H1 (cell line): ENCODE results near the gene MCM7. TPM values are rescaled to one million over a fixed set of nuclear protein-coding genes. Genes with fewer than 3 reads are reported as not detected.

ENCODE experiments used
- CTCF ChIA-PET: fragments of 300-600 bp; sonication (Branson Sonifier 250); formaldehyde crosslinking; loops from one replicate; lab custom pipeline; 2021; ENCODE audit not compliant: partially characterized antibody; lab: Charles Lee
- POLR2A ChIA-PET: fragments of 300-600 bp; sonication (Branson Sonifier 250); formaldehyde crosslinking; loops from one replicate; lab custom pipeline; 2021; ENCODE audit warnings: inconsistent platforms; ENCODE audit not compliant: partially characterized antibody; lab: Charles Lee
- DNase-seq, 2 experiments: peaks; one replicate each; pipeline versions ENCODE4 v3.0.0 to v3.0.0-alpha.2; 2010 to 2022; ENCODE audit warnings: low spot score in 2 of 2, low read depth in 1 of 2, mixed read lengths in 1 of 2
- FAIRE-seq: peaks from 2 replicates; lab custom pipeline; 2011; peaks lifted over from hg19 to GRCh38; lab: Jason Lieb, UNC
- H2AFZ ChIP-seq: 2 replicates; pipeline ENCODE4 v1.8.1; 2012; ENCODE audit warnings: low read length, inconsistent platforms
- H2AK5ac ChIP-seq: 2 replicates; pipeline ENCODE4 v1.6.1; 2013; ENCODE audit warnings: low read depth, low read length
- H2BK120ac ChIP-seq: replicated peaks from 2 replicates; pipeline ENCODE3; 2013; ENCODE audit warnings: low read depth, low read length, inconsistent platforms
- H2BK12ac ChIP-seq: 2 replicates; pipeline ENCODE4 v1.6.1; 2013; ENCODE audit warnings: low read depth, low read length
- H2BK15ac ChIP-seq: 2 replicates; pipeline ENCODE4 v1.6.1; 2013; ENCODE audit warnings: low read length
- H2BK20ac ChIP-seq: 2 replicates; pipeline ENCODE4 v1.6.1; 2013; ENCODE audit warnings: low read length
- H2BK5ac ChIP-seq: 2 replicates; pipeline ENCODE4 v1.6.1; 2013; ENCODE audit warnings: low read depth, low read length
- H3K14ac ChIP-seq: 2 replicates; pipeline ENCODE4 v1.6.1; 2013; ENCODE audit warnings: inconsistent platforms; ENCODE audit not compliant: insufficient read length
- H3K18ac ChIP-seq: 2 replicates; pipeline ENCODE4 v1.6.1; 2013; ENCODE audit warnings: low read length; ENCODE audit errors: extremely low read depth
- H3K23ac ChIP-seq: 2 replicates; pipeline ENCODE4 v1.6.1; 2013; ENCODE audit warnings: inconsistent platforms; ENCODE audit not compliant: insufficient read length
- H3K23me2 ChIP-seq: 2 replicates; pipeline ENCODE4 v1.6.1; 2013; ENCODE audit warnings: low read depth, low read length
- H3K27ac ChIP-seq: 2 replicates; pipeline ENCODE4 v1.6.1; 2011; ENCODE audit warnings: low read depth, low read length, inconsistent platforms
- H3K27me3 ChIP-seq, 4 experiments: replicated peaks in 1 of 4; 1 replicate in 1 of 4; 2 replicates in 3 of 4; pipeline versions ENCODE4 v1.6.1 to v1.8.1; 2011 to 2013; ENCODE audit warnings: low read length in 3 of 4, mild to moderate bottlenecking in 3 of 4, inconsistent platforms in 2 of 4, mixed read lengths in 2 of 4, moderate library complexity in 1 of 4; ENCODE audit not compliant: control insufficient read depth in 3 of 4, insufficient read depth in 3 of 4; ENCODE audit errors: extremely low read depth in 1 of 4
- H3K36me3 ChIP-seq, 4 experiments: 2 replicates each; pipeline versions ENCODE4 v1.6.1 to v1.8.1; 2011 to 2013; ENCODE audit warnings: mild to moderate bottlenecking in 4 of 4, low read length in 3 of 4, moderate library complexity in 2 of 4, control low read depth in 1 of 4, inconsistent platforms in 1 of 4; ENCODE audit not compliant: insufficient read depth in 4 of 4, control insufficient read depth in 2 of 4
- H3K4ac ChIP-seq: replicated peaks from 2 replicates; pipeline ENCODE3; 2013; ENCODE audit warnings: low read length, low read depth, mixed read lengths, inconsistent platforms; ENCODE audit not compliant: insufficient read length
- H3K4me1 ChIP-seq, 4 experiments: replicated peaks in 1 of 4; 1 replicate in 1 of 4; 2 replicates in 3 of 4; pipeline versions ENCODE4 v1.6.1 to v1.8.1; 2011 to 2013; ENCODE audit warnings: low read length in 3 of 4, inconsistent platforms in 2 of 4, mixed read lengths in 1 of 4; ENCODE audit not compliant: insufficient read depth in 4 of 4, control insufficient read depth in 3 of 4
- H3K4me2 ChIP-seq, 2 experiments: 2 replicates each; pipeline versions ENCODE4 v1.6.1 to v1.8.1; 2011 to 2013; ENCODE audit warnings: low read depth in 2 of 2, low read length in 2 of 2, control low read depth in 1 of 2, inconsistent platforms in 1 of 2, mild to moderate bottlenecking in 1 of 2; ENCODE audit not compliant: insufficient read depth in 1 of 2
- H3K4me3 ChIP-seq, 4 experiments: fragments of 200-600, 300-600 bp in 1 of 4; sonication (generic), shearing (Covaris generic), sonication (Bioruptor Twin) in 1 of 4; 2 replicates each; pipeline versions ENCODE4 v1.5.1 to v1.8.1; 2011 to 2016; ENCODE audit warnings: low read length in 4 of 4, low read depth in 3 of 4, control low read depth in 2 of 4, inconsistent platforms in 2 of 4, mild to moderate bottlenecking in 2 of 4, mixed read lengths in 1 of 4, moderate library complexity in 1 of 4; ENCODE audit not compliant: insufficient read depth in 2 of 4; ENCODE audit errors: extremely low read depth in 1 of 4
- H3K56ac ChIP-seq: replicated peaks from 2 replicates; pipeline ENCODE3; 2013; ENCODE audit warnings: low read depth, mild to moderate bottlenecking, mixed read lengths, low read length, inconsistent platforms; ENCODE audit not compliant: insufficient read length
- H3K79me1 ChIP-seq: 2 replicates; pipeline ENCODE4 v1.6.1; 2013; ENCODE audit warnings: low read depth, low read length, control low read depth
- H3K79me2 ChIP-seq, 2 experiments: 2 replicates each; pipeline versions ENCODE4 v1.6.1 to v1.8.1; 2012 to 2013; ENCODE audit warnings: low read length in 2 of 2, mild to moderate bottlenecking in 2 of 2, inconsistent platforms in 1 of 2; ENCODE audit not compliant: insufficient read depth in 2 of 2, control insufficient read depth in 1 of 2
- H3K9ac ChIP-seq, 4 experiments: replicated peaks in 1 of 4; 1 replicate in 1 of 4; 2 replicates in 3 of 4; pipeline versions ENCODE4 v1.6.1 to v1.8.1; 2011 to 2013; ENCODE audit warnings: low read depth in 3 of 4, low read length in 3 of 4, control low read depth in 2 of 4, mild to moderate bottlenecking in 2 of 4, moderate library complexity in 2 of 4, inconsistent platforms in 1 of 4; ENCODE audit errors: extremely low read depth in 1 of 4
- H3K9me3 ChIP-seq, 2 experiments: 2 replicates each; pipeline versions ENCODE4 v1.6.1 to v1.8.1; 2012 to 2013; ENCODE audit warnings: mild to moderate bottlenecking in 2 of 2, moderate library complexity in 2 of 2, control low read depth in 1 of 2, inconsistent platforms in 1 of 2, low read depth in 1 of 2, low read length in 1 of 2, mixed read lengths in 1 of 2; ENCODE audit not compliant: insufficient read depth in 2 of 2
- H4K20me1 ChIP-seq, 2 experiments: replicated peaks in 1 of 2; 2 replicates each; pipeline versions ENCODE3 to v1.8.1; 2011 to 2013; ENCODE audit warnings: inconsistent platforms in 2 of 2, low read length in 2 of 2, mild to moderate bottlenecking in 1 of 2; ENCODE audit not compliant: insufficient read depth in 2 of 2, control insufficient read depth in 1 of 2
- H4K5ac ChIP-seq: 2 replicates; pipeline ENCODE4 v1.6.1; 2013; ENCODE audit warnings: low read length, low read depth, mixed read lengths, inconsistent platforms; ENCODE audit not compliant: insufficient read length
- H4K8ac ChIP-seq: 2 replicates; pipeline ENCODE4 v1.8.0; 2013; ENCODE audit warnings: mild to moderate bottlenecking, moderate library complexity, low read length, inconsistent platforms; ENCODE audit not compliant: insufficient read depth; ENCODE audit errors: extremely low read depth
- H4K91ac ChIP-seq: replicated peaks from 2 replicates; pipeline ENCODE3; 2013; ENCODE audit warnings: low read length, mixed read lengths, inconsistent platforms; ENCODE audit not compliant: insufficient read length
- ASH2L ChIP-seq: fragments of 200-600, 300-600 bp; sonication (generic); IDR thresholded peaks from one replicate; pipeline ENCODE4 v1.7.1; 2017; ENCODE audit warnings: low read length
- POLR2AphosphoS5 ChIP-seq: IDR thresholded peaks from 2 replicates; pipeline ENCODE4 v1.6.1; 2011; ENCODE audit warnings: low read depth, low read length
- WGBS, 2 experiments: shearing (Covaris generic) in 1 of 2; methylation state at CpG; one replicate each; pipeline versions ENCODE4 v1.1.6 to v1.1.7; 2013 to 2015; ENCODE audit warnings: low lambda C conversion rate in 2 of 2, mixed read lengths in 2 of 2, inconsistent platforms in 1 of 2, low coverage in 1 of 2, missing lambda C conversion rate in 1 of 2; ENCODE audit not compliant: insufficient replicate concordance in 2 of 2, insufficient coverage in 1 of 2, insufficient read length in 1 of 2; ENCODE audit errors: extremely low coverage in 1 of 2, missing lambda C conversion rate in 1 of 2; 5-methylcytosine and 5-hydroxymethylcytosine counted together
- polyA plus RNA-seq, 7 experiments: library from polyadenylated mRNA; depleted of rRNA in 3 of 7; stranded (reverse) in 5 of 7; unstranded in 2 of 7; fragments of >200 nt in 5 of 7; fragments of 200-250 nt in 2 of 7; gene quantifications; 1 replicate in 5 of 7; 2 replicates in 1 of 7; 4 replicates in 1 of 7; pipeline versions ENCODE4 v1.2.1 to v1.2.3, GENCODE V29; 2011 to 2013; ENCODE audit warnings: missing spikeins in 2 of 7, mixed read lengths in 2 of 7
- total RNA-seq: library from RNA; stranded (reverse); fragmentation: NEBNext Ultra II Directional; extraction: Animal tissue kit (Norgen Biotek cat#: 25700); gene quantifications from 2 replicates; pipeline ENCODE4 v1.2.1, GENCODE V29; 2021

The MCM7 gene
- total and polyA plus RNA-seq, 2 of the 8 experiments (the other 6 are each of a cell fraction or from before 2014, with no cell fraction given), result 313 to 344 TPM

- Histone ChIP-seq H4K5ac (no peak overlapping the region), H3K18ac (no peak overlapping the region), H3K79me2 (0 out of 4 replicates have a peak, but pooled peaks cover 0 to 6% of the 10 kb centered on the region in 2 experiments), H2BK20ac (no peak overlapping the region), H3K4me3 (no peak overlapping the region), H3K4me2 (no peak overlapping the region), H3K27ac (no peak overlapping the region), H3K56ac (no peak overlapping the region), H2BK15ac (no peak overlapping the region), H3K9ac (no peak overlapping the region), H2BK120ac (no peak overlapping the region), H2AFZ (no peak overlapping the region), H4K8ac (no peak overlapping the region), H3K9me3 (no peaks in the 10 kb centered on the region), H3K79me1 (no peaks in the 10 kb centered on the region; the same call in 1 of the 2 replicates), H3K27me3 (no peaks in the 10 kb centered on the region), H3K23ac (no peak overlapping the region), H3K23me2 (no peaks in the 10 kb centered on the region), H4K91ac (no peak overlapping the region), H4K20me1 (peaks cover 5% of the 10 kb centered on the region in 2 experiments), H3K4ac (no peak overlapping the region), H2AK5ac (no peak overlapping the region), H3K36me3 (peaks cover 9 to 56% (median 38%) of the 10 kb centered on the region in 4 experiments; a peak in 7 of 8 replicates), H3K4me1 (no peaks in the 10 kb centered on the region; a peak in 2 of 7 replicates), H2BK5ac (no peak overlapping the region), H3K14ac (no peak overlapping the region), H2BK12ac (no peak overlapping the region)
- WGBS, 2 experiments, result 96% methylated on average over 21 of the region's 25 CpGs; no CpG with 5 or more reads in 1 of the 2 experiments
- ChIA-PET CTCF (no interaction called here), POLR2A (interaction anchor here (0.6 to 20.0 kb wide), 3 partner anchors 10 to 39 kb away, joined by 4 to 722 read pairs (median 414); partner anchors contain the start of genes CNPY4, COPS6, MBLAC1 and TAF6)
- TF ChIP-seq ASH2L, result no peak
- TF ChIP-seq POLR2AphosphoS5, result peak; percentile 22; the same call in 1 of the 2 replicates
- FAIRE-seq (no peak), DNase-seq (no peak)
Observed at GRCh38 chr7:100107125-100107737, 6.0 kb upstream of the MCM7 start.
